ENCODE data around the gene WNT7B. TPM values are rescaled to one million over a fixed set of nuclear protein-coding genes. Genes with fewer than 3 reads are reported as not detected.

WNT7B gene
- total RNA-seq, 6 donors from 2014 or later: 5.2 to 15.6 (median 8.8) TPM

DNA sequence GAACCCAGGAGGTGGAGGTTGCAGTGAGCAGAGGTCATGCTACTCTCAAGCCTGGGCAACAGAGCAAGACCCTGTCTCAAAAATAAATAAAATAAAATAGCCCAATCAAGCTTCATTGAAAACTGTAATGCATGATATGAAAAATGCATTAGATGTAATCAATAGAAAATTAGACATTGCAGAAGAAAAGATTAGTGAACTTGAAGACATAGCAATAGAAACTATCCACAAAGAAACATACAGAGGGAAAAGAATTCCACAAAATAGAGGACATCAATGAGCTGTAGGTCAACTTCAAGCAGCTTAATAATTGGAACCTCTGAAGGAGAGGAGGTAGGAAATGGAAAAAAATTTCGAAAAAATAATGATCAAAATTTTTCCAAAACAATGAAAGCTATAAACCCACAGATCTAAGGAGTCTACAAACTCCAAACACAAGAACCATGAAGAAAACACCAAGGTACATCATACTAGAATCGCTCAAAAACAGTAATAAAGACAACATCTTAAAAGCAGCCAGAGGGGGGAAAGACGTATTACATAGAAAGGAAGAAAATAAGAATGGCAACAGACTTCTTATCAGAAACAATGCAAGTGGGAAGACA, 104.2 kb downstream of the WNT7B start:
- H3K27me3 ChIP-seq: peaks cover 0 to 2% (median 0%) of the 10 kb centered on the region in 4 donors
- peaks cover 0 to 5% (median 0%) of the 10 kb centered on the region in 4 donors for H3K9me3 ChIP-seq
- 81 to 94% methylated on average over 3 of the region's 3 CpGs for WGBS, 2 donors
- no peaks in the 10 kb centered on the region for H3K36me3 ChIP-seq
- no peak overlapping the region for H3K4me3 ChIP-seq
- TF ChIP-seq, protein P1, sequence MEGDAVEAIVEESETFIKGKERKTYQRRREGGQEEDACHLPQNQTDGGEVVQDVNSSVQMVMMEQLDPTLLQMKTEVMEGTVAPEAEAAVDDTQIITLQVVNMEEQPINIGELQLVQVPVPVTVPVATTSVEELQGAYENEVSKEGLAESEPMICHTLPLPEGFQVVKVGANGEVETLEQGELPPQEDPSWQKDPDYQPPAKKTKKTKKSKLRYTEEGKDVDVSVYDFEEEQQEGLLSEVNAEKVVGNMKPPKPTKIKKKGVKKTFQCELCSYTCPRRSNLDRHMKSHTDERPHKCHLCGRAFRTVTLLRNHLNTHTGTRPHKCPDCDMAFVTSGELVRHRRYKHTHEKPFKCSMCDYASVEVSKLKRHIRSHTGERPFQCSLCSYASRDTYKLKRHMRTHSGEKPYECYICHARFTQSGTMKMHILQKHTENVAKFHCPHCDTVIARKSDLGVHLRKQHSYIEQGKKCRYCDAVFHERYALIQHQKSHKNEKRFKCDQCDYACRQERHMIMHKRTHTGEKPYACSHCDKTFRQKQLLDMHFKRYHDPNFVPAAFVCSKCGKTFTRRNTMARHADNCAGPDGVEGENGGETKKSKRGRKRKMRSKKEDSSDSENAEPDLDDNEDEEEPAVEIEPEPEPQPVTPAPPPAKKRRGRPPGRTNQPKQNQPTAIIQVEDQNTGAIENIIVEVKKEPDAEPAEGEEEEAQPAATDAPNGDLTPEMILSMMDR (IDR thresholded peaks at IDR 0.05): no peak
- H3K4me1 ChIP-seq: peaks cover under 1 to 2% (median under 1%) of the 10 kb centered on the region in 4 donors
- no peak overlapping the region for H3K27ac ChIP-seq
- DNase-seq (no peak), ATAC-seq (ENCODE audit: low FRiP score in 2 of 2) (no peak)

DNA sequence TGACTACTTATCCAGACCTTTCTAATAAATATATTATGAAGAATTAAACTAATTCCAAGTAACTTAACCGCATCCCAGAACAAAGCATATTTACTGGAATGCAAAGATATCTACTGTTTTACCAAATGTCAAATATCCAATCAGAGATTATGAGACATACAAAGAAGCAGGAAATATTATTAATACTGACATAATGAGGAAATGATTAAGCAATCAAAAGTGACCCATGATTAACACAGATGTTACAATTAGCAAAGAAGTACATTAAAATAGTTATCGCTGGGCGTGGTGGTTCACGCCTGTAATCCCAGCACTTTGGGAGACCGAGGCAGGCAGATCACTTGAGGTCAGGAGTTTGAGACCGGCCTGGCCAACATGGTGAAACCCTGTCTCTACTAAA, 105.2 kb downstream of the WNT7B start:
- Histone ChIP-seq H3K9me3 (peaks cover 0 to 5% (median 0%) of the 10 kb centered on the region in 4 donors), H3K4me3 (no peak overlapping the region), H3K36me3 (no peaks in the 10 kb centered on the region), H3K27ac (no peak overlapping the region), H3K4me1 (peaks cover 11 to 12% (median 11%) of the 10 kb centered on the region in 4 donors), H3K27me3 (peaks cover 0 to 10% (median 6%) of the 10 kb centered on the region in 4 donors)
- TF ChIP-seq EP300 (IDR thresholded peaks at IDR 0.05) (no peak), POLR2AphosphoS5 (IDR thresholded peaks at IDR 0.05) (no peak), POLR2A (IDR thresholded peaks at IDR 0.05) (no peak)
- TF ChIP-seq, protein P1 (IDR thresholded peaks at IDR 0.05): no peak
- WGBS, 2 donors: 87 to 95% methylated on average over 6 of the region's 6 CpGs
- ATAC-seq (ENCODE audit: low FRiP score in 2 of 2) (no peak), DNase-seq (no peak)

Other genes with a start within 250 kb of the WNT7B start
- 10 to 100 TPM; 10.2 to 27.0 (median 20.9) TPM for gene PPARA, start 173.4 kb upstream of the WNT7B start, total RNA-seq